AG09319 (cell line): ENCODE measurements around the gene RIIAD1.

Experiments used
- DNase-seq: peaks from one replicate; pipeline ENCODE4 v3.0.0-alpha.2; 2010; ENCODE audit warnings: low read depth; ENCODE audit errors: extremely low read depth
- TF ChIP-seq, protein P1 (sequence below): IDR thresholded peaks from 2 replicates; pipeline ENCODE4 v1.5.1; 2011; ENCODE audit warnings: low read depth, mild to moderate bottlenecking, inconsistent platforms, low read length, moderate library complexity

The RIIAD1 gene

DNA sequence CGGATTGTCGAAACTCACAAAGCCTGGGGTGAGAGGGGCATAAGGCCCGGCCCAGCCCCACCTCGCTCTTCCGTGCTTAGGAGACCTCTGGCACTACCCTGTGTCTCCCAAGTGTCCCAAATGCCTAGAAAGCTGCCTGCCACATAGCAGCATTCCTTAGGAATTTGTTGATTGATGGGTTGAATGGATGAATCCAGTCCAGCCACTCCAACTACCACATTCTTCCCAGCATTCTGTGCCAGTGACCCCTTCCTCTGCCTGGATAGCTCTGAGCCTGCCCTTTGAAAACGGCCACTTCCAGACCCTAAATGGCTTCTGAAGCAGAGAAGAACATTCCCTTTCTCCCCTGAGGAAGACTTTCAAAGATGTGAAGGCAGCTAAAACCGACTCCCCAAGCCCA lies 16.2 kb upstream of the RIIAD1 start:
- DNase-seq, result no peak
- TF ChIP-seq, protein P1, sequence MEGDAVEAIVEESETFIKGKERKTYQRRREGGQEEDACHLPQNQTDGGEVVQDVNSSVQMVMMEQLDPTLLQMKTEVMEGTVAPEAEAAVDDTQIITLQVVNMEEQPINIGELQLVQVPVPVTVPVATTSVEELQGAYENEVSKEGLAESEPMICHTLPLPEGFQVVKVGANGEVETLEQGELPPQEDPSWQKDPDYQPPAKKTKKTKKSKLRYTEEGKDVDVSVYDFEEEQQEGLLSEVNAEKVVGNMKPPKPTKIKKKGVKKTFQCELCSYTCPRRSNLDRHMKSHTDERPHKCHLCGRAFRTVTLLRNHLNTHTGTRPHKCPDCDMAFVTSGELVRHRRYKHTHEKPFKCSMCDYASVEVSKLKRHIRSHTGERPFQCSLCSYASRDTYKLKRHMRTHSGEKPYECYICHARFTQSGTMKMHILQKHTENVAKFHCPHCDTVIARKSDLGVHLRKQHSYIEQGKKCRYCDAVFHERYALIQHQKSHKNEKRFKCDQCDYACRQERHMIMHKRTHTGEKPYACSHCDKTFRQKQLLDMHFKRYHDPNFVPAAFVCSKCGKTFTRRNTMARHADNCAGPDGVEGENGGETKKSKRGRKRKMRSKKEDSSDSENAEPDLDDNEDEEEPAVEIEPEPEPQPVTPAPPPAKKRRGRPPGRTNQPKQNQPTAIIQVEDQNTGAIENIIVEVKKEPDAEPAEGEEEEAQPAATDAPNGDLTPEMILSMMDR, result no peak

DNA sequence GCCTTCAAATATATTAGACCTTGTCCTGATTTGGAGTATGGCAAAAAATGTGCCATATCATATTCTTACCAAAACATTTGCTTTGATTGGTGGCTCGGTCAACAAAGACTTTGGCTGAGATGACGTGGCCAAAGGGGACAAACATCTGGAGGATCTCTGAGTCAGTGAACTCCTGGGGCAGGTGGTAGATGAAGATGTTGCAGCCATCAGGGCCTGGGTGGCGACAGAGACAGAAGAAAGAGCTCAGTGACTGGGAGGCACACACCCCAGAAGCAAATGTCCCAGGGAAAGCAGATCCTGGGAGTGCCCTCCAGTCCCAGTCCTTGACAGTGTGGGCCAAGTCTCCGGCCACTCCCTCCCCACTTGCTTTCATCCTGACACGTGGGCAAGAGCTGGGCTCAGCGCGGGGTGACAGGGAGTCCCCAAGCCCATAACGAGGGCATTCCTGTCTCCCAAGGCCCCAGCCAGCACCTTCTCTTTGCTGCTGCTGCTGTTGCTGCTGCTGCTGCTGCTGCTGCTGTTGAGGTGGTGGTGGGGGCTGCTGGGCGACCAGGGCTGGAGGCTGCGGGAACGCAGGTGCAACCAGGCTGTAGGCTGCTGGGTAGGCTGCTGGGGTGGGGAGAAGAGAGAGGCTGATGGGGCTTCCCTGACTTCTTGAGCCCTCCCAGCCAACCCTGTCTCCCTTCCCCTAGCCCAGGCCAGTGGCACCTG lies 15.4 kb upstream of the RIIAD1 start:
- TF ChIP-seq, protein P1, result no peak

DNA sequence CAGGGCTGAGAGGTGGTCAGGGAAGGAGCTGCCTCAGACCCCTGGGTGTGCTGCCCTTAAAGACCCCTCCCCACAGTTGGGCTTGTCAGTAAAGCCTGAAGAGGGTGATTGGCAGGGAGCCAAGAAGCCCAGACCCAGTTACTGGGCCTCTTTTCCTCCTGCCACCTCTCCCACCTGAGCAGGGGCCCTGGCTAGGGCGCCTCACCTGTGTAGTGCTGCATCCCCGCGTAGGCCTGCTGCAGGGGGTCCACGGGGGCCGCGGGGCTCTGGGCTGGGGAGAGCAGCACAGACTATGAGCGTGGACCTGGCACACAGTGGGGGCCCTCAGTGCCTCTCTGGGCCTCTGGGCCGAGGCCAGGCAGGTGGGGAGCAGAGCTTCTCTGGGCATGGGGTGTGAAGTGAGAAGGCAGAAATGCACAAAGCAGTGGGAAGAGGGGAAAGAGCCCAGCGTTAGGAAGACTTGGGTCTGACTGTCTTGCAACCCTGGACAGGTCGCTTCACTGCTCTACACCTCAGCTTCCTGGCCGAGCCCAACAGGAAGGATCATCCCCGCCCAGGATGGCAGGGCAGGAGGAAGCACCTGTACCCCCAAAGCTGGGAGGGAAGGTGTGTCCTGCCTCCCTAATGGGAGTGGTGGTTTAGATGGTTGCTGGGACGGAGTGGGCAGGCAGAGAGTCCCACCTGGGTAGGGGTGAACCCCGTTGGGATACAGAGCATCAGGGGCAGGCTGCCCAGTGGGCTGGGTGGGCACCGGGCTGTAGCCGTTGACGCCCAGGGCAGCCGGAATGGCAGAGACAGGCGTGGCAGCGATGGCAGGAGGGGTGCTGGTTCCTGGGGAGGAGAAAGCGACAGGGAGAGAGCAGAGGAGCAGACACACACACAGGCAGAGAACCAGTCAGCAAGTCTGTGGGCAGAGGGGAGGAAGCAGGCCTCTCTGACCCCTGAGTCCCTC lies 14.6 kb upstream of the RIIAD1 start:
- DNase-seq, result no peak
- TF ChIP-seq, protein P1, result no peak

More for the DNA sequence above, 15.4 kb upstream of the RIIAD1 start:
- no peak for DNase-seq

DNA sequence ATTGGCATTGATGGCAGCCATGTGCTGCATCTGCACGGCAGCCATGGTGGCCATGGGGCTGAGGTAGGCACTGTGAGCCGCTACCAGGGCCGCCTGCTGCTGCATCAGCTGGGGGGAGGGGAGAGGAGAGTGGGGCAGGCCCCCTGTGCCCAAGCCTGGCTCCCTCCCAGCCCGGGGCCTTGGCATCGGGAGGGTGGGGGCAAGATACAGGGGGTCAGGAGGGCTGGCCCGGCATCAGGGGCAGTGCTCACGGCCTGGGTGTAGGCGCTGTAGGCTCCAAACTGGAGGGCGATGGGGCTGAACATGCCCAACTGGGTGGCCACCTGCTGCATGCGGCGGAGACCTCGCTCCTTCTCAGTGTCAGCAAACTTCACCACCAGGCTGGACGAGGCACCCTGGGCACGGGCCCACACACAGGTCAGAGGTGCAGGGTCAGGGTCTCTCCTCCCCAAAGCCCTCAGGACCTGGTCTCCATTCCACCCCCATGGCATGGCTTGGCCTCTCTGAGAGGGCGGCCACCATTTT lies 13.7 kb upstream of the RIIAD1 start:
- TF ChIP-seq, protein P1, result no peak
- DNase-seq, result no peak

DNA sequence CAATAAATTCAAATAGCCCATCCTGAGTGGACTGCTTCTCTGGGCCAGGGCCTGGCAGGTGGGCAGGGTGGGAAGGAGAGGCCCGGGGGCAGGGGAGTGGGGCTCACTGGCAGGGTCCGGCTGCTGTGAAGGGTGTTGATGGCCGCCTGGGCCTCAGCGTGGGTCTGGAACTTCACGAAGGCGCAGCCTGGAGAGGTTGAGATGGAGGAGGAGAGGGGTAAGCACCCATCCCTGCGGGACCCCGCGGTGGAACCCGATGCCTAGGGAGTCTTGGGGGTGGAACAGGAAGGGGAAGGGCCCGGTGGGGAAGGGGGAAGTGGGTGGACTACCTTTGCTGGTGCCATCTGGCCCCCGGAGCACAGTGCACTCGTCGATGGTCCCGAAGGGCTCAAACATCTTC lies 12.4 kb upstream of the RIIAD1 start:
- no peak for DNase-seq
- TF ChIP-seq, protein P1, result no peak

DNA sequence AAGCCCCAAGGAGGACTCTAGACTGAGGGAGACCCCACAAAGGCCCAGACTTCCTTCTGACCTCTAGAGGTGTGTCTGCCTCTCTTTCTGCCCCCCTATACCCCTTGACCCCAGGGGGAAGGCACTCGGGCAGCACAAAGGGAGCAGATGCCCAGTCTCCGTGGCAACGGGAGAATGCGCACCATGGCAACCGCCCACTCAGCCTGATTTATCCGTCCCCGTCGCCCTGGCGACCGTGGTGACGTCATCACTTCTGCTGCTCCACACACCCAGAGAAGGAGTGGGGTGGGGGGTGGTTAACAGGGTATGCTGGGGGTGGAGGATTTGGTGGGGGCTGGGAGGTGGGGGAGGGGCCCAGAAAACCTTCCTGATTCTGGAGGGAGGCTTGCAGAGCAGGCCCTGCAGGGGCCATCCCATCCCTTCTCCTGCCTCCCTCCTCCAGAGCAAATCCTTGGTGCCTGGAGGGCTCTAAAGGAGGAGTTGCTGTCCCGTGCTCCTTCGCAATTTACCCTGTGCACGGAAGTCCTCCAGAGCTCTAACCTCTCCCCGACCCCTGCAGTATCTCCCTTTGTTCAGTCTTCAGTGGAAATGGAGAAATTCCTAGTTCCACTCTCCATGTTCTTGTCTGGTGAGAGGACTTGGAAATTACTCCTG lies 11.0 kb upstream of the RIIAD1 start:
- TF ChIP-seq, protein P1, result no peak
- no peak for DNase-seq
